Measurements from ENCODE around the gene NOTCH3. TPM values are rescaled to one million over a fixed set of nuclear protein-coding genes. Genes with fewer than 3 reads are reported as not detected.

Gene NOTCH3
- total RNA-seq = 149 TPM

GRCh38 chr19:15200553-15201364 is at the start of gene NOTCH3:
TSS of gene NOTCH3 (minus strand) at chr19:15200995. CDS start at chr19:15200905, 90 bp downstream.
- no peak for ATAC-seq

- no peak for ATAC-seq
These were observed 49.8 kb upstream of the NOTCH3 start for GRCh38 chr19:15250640-15250993.

- peak; percentile 25 for ATAC-seq
These were observed 49.3 kb upstream of the NOTCH3 start for GRCh38 chr19:15249972-15250639.

- ATAC-seq = no peak
These were observed 48.7 kb upstream of the NOTCH3 start for GRCh38 chr19:15249528-15249874.

DNA sequence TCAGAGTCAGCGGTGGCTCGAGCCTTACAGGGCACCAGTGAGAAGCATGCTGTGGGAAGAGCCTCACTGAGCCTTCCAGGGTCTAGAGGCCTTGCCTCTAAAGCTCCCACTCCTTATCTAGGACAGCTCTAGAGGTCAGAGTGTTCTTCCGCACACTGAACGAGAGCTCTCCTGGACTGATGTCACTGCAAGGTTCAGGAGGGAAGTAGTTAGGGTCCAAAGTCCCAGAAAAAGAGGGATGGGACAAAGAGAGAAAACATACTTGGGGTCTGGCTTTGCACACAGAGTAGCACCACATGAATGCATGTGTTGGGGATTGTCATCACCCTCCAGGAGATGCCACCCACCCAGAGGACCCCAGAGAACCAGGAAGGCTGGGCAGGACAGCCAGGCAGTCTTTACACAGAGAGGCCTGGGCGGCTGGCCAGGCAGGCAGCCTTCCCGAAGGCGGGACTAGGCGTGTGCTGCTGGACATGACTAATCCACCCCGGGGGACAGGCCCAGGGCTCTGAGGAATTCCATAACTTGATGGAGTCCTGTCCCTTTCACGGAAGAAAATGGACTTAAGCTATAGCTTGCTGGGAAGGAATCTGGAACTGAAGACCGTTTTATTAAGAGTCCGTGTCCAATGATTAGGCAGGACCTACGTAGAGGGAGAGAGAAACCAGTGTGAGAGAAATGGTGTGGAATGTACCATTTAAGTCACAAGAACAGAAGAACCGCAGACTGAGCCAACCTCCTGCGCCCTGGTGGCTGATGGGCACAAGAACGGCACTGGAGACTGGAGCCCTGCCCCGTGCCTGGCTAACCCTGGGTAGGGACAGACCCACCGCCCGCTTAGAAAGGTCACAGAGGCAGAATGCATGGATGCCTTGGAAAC is 48.1 kb upstream of the NOTCH3 start:
- peak; percentile 56 for ATAC-seq

DNA sequence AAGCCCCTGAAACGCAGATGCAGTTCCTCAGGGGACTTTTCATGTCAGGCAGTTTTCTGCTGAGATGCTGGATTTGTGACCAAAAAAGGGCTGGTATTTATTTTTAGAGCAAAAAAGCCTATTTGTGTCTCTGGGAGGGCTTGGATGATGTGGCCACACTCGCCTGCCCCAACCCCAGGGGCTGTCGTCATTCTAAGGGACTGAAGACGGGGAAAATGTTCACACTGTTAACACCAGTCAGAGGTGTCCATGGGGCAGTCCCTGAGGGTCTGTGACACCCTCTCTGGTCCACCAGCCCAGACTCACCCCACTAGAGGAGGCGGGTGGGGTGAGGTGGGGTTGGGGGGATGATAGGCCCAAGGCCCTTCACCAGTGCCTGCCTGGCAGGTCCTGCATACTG is 47.3 kb upstream of the NOTCH3 start:
- no peak for ATAC-seq

DNA sequence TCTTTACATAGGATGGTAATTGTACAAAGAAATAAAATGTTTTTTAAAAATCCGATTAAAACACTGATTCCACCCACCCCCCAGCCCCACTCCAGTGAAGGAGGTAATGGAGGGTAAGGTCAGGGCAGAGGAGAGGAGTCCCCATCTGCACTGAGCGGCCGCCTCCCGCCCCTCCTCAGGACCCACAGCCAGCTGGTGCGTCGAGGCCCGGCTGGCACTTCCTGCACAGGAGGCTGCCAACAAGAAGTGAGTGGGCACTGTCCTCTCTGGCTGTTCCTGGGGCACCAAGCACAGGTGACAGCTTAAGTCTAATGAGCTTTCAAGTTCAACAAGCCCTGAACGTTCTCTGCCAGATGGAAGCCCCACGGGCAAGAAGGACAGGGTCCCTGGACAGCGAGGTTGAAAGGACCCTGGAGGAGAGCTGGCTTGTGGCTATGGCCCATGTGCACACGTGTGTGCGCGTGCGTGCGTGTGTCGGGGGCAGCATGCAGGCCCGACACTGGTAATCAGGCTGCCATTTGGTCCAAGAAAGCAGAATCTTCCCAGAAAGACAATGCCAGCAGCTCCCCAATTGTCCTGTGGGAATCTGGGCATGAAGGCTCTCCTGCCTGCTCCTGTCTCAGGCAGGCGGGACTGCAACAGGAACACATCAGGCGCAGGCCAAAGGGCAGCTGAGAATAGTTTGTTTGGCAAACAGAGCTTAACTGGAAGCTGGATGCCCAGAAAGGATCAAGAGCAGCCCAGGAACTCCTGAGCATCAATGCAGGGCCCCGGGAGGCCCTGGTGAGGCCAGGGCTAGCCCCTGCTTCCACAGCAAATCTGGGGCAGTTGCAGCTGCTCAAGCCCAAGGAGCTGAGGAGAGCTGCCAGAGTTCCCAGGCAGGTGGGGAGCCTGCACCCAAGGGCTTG is 46.6 kb upstream of the NOTCH3 start:
- no peak for ATAC-seq

GRCh38 chr19:15246198-15246481 is 45.3 kb upstream of the NOTCH3 start:
- ATAC-seq = no peak

DNA sequence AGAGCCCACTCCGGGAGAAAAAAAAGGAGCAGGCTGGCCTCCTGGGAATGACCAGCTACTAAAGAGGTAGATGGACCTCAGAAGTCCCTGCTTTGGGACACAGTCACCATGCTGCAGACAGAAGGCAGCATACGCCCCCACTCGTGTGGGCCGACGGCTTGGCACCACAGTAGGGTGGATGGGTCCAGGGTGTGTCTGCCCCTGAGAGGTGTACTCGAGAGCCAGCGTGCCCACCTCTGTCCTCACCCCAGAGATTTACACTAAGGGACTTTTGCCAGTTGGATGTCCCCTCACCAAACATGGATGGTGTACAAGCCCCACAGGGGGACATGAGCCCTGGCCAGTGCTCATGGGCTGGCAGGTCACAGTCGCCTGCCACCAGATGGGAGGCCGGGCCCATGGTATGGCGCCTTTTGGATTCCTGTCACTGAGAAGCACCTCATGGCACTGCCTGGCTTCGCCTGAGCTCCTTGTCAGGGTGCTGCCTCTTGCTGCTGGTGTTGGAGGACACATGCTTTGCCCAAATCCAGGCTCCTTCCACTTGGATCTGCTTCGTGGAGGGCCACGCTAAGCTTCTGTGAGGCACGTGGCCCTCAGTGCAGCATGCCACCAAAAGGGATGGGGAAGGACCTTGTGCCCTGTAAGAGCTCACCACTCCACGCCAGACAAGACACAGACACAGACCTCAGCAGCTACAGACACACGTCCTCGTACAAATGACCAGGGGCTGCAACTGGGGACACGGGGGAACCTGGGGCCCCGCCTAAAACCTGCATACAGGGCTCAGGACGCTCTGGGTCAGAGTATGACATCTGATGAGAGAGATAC is 44.8 kb upstream of the NOTCH3 start:
- no peak for ATAC-seq

DNA sequence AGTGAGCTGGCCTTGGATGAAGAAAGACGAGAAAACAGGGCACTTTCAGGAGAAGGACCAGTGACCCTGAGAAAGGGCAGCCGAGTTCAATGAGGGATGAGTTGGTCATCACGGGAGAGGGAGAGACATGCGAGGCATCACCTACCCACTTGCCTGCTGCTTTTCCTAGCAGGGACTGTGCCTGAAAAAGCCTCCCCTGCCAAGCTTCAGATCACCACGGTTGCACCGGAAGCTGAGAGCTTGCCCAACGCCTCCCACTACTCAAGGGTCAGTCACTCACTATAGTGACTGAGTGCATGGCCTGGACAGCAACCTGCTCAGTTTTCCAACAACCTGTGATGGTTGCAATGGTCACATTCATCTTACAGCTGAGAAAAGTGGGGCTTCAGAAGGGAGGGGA is 44.0 kb upstream of the NOTCH3 start:
- ATAC-seq = no peak

- ATAC-seq = no peak
These were observed 43.5 kb upstream of the NOTCH3 start for GRCh38 chr19:15244106-15244803.

- ATAC-seq = no peak
These were observed 42.6 kb upstream of the NOTCH3 start for GRCh38 chr19:15243236-15243957.

- ATAC-seq = no peak
These were observed 40.6 kb upstream of the NOTCH3 start for GRCh38 chr19:15241259-15241910.

GRCh38 chr19:15240515-15240914 is 39.7 kb upstream of the NOTCH3 start:
- no peak for ATAC-seq

DNA sequence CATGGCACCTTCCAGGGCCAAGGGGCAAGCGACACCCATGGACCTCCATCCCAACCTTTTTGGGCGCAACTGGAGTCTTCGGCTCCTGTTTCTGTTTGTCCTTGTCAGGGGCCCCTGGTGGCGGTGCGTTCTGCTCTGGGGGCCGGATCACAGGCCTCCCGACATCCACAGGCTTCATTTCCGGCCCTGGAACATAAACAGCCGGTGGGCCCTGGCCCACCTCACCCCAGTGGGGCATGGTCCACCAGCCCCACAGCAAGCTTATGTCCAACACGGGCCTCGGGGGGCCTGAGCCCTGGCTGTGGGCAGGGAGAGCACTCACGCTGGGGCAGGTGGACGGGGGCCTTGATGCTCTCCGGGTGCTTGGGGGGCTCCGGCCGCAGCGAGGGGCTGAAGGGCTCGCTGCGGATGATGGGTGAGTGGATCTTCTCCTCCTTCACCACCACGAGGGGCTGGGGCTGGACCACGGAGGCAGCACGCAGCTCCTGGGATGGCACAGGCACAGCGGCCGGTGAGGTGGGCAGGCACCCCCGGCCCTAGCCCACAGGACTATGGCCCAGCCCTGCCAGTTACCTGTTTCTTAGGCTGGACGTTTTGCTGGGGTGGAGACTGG is 38.6 kb upstream of the NOTCH3 start:
- ATAC-seq = no peak

DNA sequence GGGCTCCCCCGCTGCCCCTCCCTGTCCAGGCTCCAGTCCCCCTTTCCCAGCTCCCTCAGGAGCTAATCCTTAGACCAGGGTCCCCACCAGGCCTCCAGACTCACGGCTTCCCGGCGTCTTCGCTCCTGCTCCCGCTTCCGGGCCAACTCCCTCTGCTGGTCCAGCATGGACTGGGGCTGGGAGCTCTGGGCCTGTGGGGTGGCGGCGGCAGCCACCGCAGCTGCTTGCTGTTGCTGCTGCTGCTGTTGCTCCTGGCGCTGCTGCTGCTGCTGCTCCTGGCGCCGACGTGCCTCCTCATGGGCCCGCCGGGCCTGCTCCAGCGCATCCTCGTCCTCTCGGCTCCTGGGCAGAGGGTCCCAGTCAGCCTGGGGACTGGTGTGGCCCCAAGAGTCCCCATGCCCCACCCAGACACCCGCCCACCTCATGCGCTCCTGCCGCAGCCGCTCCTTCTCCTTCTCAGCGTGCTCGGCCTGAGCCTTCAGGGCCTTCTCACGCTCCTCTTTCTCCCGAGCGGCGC is 37.9 kb upstream of the NOTCH3 start:
- no peak for ATAC-seq

- ATAC-seq = no peak
These were observed 37.2 kb upstream of the NOTCH3 start for GRCh38 chr19:15237759-15238638.

DNA sequence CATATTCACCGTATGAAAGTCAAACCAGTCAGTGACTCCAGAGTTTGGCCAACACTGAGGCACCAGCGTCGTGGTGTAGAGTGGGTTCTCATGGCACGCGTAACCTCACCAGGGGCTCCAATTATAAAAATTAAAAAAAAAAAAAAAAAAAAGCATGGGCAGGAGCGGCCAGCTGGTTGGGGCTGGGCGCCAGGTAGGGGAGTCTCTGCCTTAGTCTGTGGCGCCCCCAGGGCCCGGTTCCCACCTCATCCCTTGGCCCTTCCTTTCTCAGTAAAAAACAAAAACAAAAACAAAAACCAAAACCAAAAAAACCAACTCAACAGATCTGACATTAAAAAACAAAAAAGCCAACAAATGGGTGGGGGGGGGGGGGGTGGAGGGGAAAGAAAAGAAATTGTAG is 36.1 kb upstream of the NOTCH3 start:
- no peak for ATAC-seq

All from esophagus mucosa (tissue), 1 donor.